Measurements from ENCODE around the gene AP3D1.

Gene AP3D1

GRCh38 chr19:2126879-2127518 lies 24.4 kb downstream of the AP3D1 start:
- no peak for DNase-seq

- no peak for DNase-seq
Measured at GRCh38 chr19:2123682-2124387, 27.5 kb downstream of the AP3D1 start.

- DNase-seq: no peak
Measured at GRCh38 chr19:2122982-2123381, 28.4 kb downstream of the AP3D1 start.

GRCh38 chr19:2122251-2122650 lies 29.1 kb downstream of the AP3D1 start:
- no peak for DNase-seq

GRCh38 chr19:2121416-2122051 lies 29.8 kb downstream of the AP3D1 start:
- DNase-seq: no peak

- no peak for DNase-seq
Measured at GRCh38 chr19:2120821-2121220, 30.5 kb downstream of the AP3D1 start.

GRCh38 chr19:2119921-2120785 lies 31.2 kb downstream of the AP3D1 start:
- DNase-seq: no peak

- DNase-seq: no peak
Measured at GRCh38 chr19:2118438-2118837, 32.9 kb downstream of the AP3D1 start.

GRCh38 chr19:2117215-2117960 lies 34.0 kb downstream of the AP3D1 start:
- no peak for DNase-seq

- DNase-seq: no peak
Measured at GRCh38 chr19:2116507-2116906, 34.9 kb downstream of the AP3D1 start.

GRCh38 chr19:2115911-2116426 lies 35.4 kb downstream of the AP3D1 start:
- no peak for DNase-seq

- DNase-seq: no peak
Measured at GRCh38 chr19:2115324-2115723, 36.0 kb downstream of the AP3D1 start.

GRCh38 chr19:2114821-2115220 lies 36.5 kb downstream of the AP3D1 start:
- DNase-seq: no peak

GRCh38 chr19:2114218-2114617 lies 37.1 kb downstream of the AP3D1 start:
- no peak for DNase-seq

GRCh38 chr19:2113439-2114211 lies 37.7 kb downstream of the AP3D1 start:
- DNase-seq: no peak

- DNase-seq: no peak
Measured at GRCh38 chr19:2112516-2113320, 38.6 kb downstream of the AP3D1 start.

GRCh38 chr19:2111886-2112285 lies 39.5 kb downstream of the AP3D1 start:
- DNase-seq: peak; percentile 75

- no peak for DNase-seq
Measured at GRCh38 chr19:2111425-2111824, 39.9 kb downstream of the AP3D1 start.

- no peak for DNase-seq
Measured at GRCh38 chr19:2110822-2111221, 40.5 kb downstream of the AP3D1 start.

- no peak for DNase-seq
Measured at GRCh38 chr19:2109046-2109864, 42.1 kb downstream of the AP3D1 start.

All from MV-4-11 (cell line).